ENCODE measurements around the gene TMEM171.

- TF ChIP-seq CTCF (IDR thresholded peaks at IDR 0.05; ENCODE audit: control extremely low read depth in 1 of 3, insufficient read depth in 1 of 3, low read depth in 1 of 3, low read length in 3 of 3) (no peak), BACH1 (IDR thresholded peaks at IDR 0.05; ENCODE audit: low read length) (no peak), TAF1 (IDR thresholded peaks at IDR 0.05; ENCODE audit: low read depth, low read length) (no peak), ATF3 (IDR thresholded peaks at IDR 0.05; ENCODE audit: insufficient read depth, low read depth, low read length) (no peak), POLR2AphosphoS5 (IDR thresholded peaks at IDR 0.05; ENCODE audit: low read depth, low read length) (no peak), SIX5 (IDR thresholded peaks at IDR 0.05; ENCODE audit: low read depth, low read length) (no peak), EP300 (IDR thresholded peaks at IDR 0.05; ENCODE audit: borderline replicate concordance in 1 of 2, low read depth in 2 of 2, low read length in 2 of 2) (no peak), RFX5 (IDR thresholded peaks at IDR 0.05; ENCODE audit: borderline replicate concordance, low read depth, low read length) (no peak), USF2 (IDR thresholded peaks at IDR 0.05; ENCODE audit: low read length) (no peak)
These were observed 8.8 kb downstream of the TMEM171 start for GRCh38 chr5:73129143-73129542.
